DND-41 (cell line): Measurements from ENCODE around the gene ZNF786.

Experiments
- ATAC-seq: fragments of 200-7000 bp; cut with Tn5 transposase; 3 replicates; pipeline ENCODE4 v1.9.1; 2021; ENCODE audit warnings: low read depth; ENCODE audit not compliant: insufficient read depth
- DNase-seq: peaks from one replicate; pipeline ENCODE4 v3.0.0-alpha.2; 2020
- H2AFZ ChIP-seq: 2 replicates; pipeline ENCODE4 v1.6.0; 2012; ENCODE audit warnings: low read depth, low read length
- H3K27ac ChIP-seq: 2 replicates; pipeline ENCODE4 v1.5.1; 2012; ENCODE audit warnings: low read length, inconsistent platforms
- H3K27me3 ChIP-seq: fragments of 200-600 bp; sonication (generic); 2 replicates; pipeline ENCODE4 v1.6.0; 2012; ENCODE audit warnings: low read length, mild to moderate bottlenecking, inconsistent platforms; ENCODE audit not compliant: insufficient read depth, poor library complexity
- H3K36me3 ChIP-seq: 2 replicates; pipeline ENCODE4 v1.5.1; 2012; ENCODE audit warnings: low read length, inconsistent platforms; ENCODE audit not compliant: insufficient read depth
- H3K4me1 ChIP-seq: 2 replicates; pipeline ENCODE4 v1.5.1; 2012; ENCODE audit warnings: mild to moderate bottlenecking, low read length; ENCODE audit not compliant: insufficient read depth
- H3K4me2 ChIP-seq: 2 replicates; pipeline ENCODE4 v1.6.0; 2012; ENCODE audit warnings: mild to moderate bottlenecking, moderate library complexity, low read length, inconsistent platforms; ENCODE audit not compliant: insufficient read depth
- H3K4me3 ChIP-seq, 2 experiments: fragments of 200-600 bp in 1 of 2; shearing (Covaris generic) in 1 of 2; 2 replicates each; pipeline ENCODE4 v1.5.1; 2012 to 2016; ENCODE audit warnings: inconsistent platforms in 2 of 2, low read length in 2 of 2, mild to moderate bottlenecking in 2 of 2, low read depth in 1 of 2, moderate library complexity in 1 of 2
- H3K79me2 ChIP-seq: 2 replicates; pipeline ENCODE4 v1.6.0; 2012; ENCODE audit warnings: low read length, inconsistent platforms; ENCODE audit not compliant: insufficient read depth
- H3K9ac ChIP-seq: 2 replicates; pipeline ENCODE4 v1.6.0; 2012; ENCODE audit warnings: low read depth, mild to moderate bottlenecking, inconsistent platforms, low read length, moderate library complexity
- H3K9me3 ChIP-seq: 2 replicates; pipeline ENCODE4 v1.5.1; 2012; ENCODE audit warnings: low read length, moderate library complexity, mild to moderate bottlenecking, inconsistent platforms; ENCODE audit not compliant: insufficient read depth, severe bottlenecking
- H4K20me1 ChIP-seq: 2 replicates; pipeline ENCODE4 v1.6.0; 2012; ENCODE audit warnings: low read length; ENCODE audit not compliant: insufficient read depth
- EZH2 ChIP-seq: IDR thresholded peaks from 3 replicates; pipeline ENCODE4 v1.6.1; 2012; ENCODE audit warnings: borderline replicate concordance, low read depth, mild to moderate bottlenecking, moderate library complexity, low read length, inconsistent platforms; ENCODE audit not compliant: severe bottlenecking
- TF ChIP-seq, protein P1 (sequence below): IDR thresholded peaks from 2 replicates; pipeline ENCODE4 v1.5.1; 2012; ENCODE audit warnings: borderline replicate concordance, low read length, moderate library complexity, mild to moderate bottlenecking; ENCODE audit not compliant: poor library complexity, severe bottlenecking; ENCODE audit errors: extremely low read depth

ZNF786 gene

DNA sequence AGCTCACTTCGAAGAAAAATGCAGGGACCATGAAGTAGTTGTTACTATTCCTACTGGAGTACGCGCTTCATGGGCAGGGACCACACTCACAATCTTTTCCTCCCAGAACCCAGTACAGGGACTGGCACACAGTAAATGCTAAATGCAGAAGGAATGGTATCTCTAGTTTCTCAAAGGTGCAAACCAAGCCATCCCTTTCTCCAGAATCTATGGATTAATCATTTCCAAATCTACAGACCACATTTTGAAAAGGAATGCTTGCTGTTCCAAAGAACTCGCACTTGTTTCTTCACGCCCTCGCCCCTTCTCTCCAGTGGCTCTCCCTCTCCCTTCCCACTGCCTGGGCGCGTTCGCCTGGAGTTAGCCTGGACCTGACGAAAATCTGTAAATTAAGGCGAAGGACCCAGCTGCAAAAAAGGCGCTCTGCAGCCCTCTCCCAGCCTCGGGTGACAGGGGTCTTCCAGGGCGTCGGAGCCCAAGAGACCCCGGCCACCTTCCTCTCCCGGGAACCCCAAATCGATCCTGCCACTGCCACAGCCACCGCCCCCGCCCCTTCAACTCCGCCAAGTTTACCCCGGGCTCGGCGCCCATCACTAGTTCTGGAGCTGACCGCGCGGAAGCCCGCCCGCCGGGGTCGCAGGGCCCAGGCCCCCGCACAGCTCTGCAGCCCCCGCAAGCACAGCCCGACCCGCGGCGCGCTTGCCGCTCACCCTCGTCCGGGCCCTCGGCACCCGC is 62.7 kb downstream of the ZNF786 start:
- Histone ChIP-seq H4K20me1 (peaks cover 11% of the 10 kb centered on the region; the same call in 1 of the 2 replicates), H3K27ac (peak overlapping the region; percentile 80), H3K4me3 (peak overlapping the region; percentile 66 to 76), H3K79me2 (peaks cover 52% of the 10 kb centered on the region), H3K36me3 (peaks cover 17% of the 10 kb centered on the region; the same call in 1 of the 2 replicates), H3K9me3 (no peaks in the 10 kb centered on the region), H3K4me2 (peak overlapping the region; percentile 88), H3K4me1 (peaks cover 36% of the 10 kb centered on the region), H3K27me3 (no peaks in the 10 kb centered on the region), H3K9ac (peak overlapping the region; percentile 92), H2AFZ (peak overlapping the region; percentile 84)
- ATAC-seq (no peak), DNase-seq (no peak)
- TF ChIP-seq, protein P1, sequence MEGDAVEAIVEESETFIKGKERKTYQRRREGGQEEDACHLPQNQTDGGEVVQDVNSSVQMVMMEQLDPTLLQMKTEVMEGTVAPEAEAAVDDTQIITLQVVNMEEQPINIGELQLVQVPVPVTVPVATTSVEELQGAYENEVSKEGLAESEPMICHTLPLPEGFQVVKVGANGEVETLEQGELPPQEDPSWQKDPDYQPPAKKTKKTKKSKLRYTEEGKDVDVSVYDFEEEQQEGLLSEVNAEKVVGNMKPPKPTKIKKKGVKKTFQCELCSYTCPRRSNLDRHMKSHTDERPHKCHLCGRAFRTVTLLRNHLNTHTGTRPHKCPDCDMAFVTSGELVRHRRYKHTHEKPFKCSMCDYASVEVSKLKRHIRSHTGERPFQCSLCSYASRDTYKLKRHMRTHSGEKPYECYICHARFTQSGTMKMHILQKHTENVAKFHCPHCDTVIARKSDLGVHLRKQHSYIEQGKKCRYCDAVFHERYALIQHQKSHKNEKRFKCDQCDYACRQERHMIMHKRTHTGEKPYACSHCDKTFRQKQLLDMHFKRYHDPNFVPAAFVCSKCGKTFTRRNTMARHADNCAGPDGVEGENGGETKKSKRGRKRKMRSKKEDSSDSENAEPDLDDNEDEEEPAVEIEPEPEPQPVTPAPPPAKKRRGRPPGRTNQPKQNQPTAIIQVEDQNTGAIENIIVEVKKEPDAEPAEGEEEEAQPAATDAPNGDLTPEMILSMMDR = no peak
- no peak for TF ChIP-seq EZH2

DNA sequence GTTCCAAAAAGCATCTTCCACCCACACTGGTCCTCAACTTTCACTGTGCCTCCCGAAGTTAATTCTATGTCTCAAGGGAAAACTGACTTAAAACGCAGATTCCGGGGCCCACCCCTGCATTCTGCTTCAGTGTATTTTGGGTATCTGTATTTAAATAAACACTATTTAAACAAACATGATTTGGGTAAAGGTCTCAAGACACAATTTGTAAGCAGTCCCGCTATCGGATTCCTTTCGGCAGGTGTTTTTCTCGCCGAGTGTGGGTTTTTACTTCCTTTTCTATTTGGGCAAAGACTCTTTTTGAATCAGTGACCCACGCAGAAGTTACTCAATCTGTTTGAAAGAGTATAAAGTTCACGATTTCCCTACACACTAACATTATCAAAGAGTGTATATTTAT is 63.5 kb downstream of the ZNF786 start:
- no peak for TF ChIP-seq EZH2
- TF ChIP-seq, protein P1 = no peak
- no peak overlapping the region for H2AFZ ChIP-seq
- H3K79me2 ChIP-seq = peaks cover 59% of the 10 kb centered on the region
- H3K9ac ChIP-seq = peak overlapping the region; percentile 92
- no peaks in the 10 kb centered on the region for H3K27me3 ChIP-seq
- peaks cover 36% of the 10 kb centered on the region for H3K4me1 ChIP-seq
- peak overlapping the region; percentile 66 to 76 for H3K4me3 ChIP-seq
- DNase-seq = no peak
- no peak for ATAC-seq
- H3K27ac ChIP-seq = peak overlapping the region; percentile 80
- H4K20me1 ChIP-seq = peaks cover 15% of the 10 kb centered on the region; the same call in 1 of the 2 replicates
- H3K36me3 ChIP-seq = peaks cover 22% of the 10 kb centered on the region; the same call in 1 of the 2 replicates
- no peaks in the 10 kb centered on the region for H3K9me3 ChIP-seq
- H3K4me2 ChIP-seq = peak overlapping the region; percentile 88

DNA sequence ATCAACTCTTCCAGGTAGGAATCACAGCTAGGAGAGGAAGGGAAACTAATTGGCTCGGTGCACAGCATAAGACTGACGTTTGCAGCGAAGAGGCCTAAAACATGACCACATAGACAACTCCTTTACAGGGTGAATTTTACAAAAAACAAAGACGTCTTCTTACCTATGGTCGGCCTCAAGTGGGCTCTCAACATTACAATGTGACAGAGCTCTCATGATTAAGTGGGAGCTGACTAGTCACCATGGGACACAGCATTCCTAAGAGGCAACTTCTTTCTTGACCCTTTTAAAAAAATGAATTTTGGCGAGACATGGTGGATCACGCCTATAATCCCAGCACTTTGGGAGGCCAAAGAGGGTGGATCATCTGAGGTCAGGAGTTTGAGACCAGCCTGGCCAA is 66.9 kb downstream of the ZNF786 start:
- no peak for TF ChIP-seq EZH2
- TF ChIP-seq, protein P1 = no peak
- Histone ChIP-seq H3K4me1 (peaks cover 24% of the 10 kb centered on the region), H3K9me3 (no peaks in the 10 kb centered on the region), H4K20me1 (peaks cover 26% of the 10 kb centered on the region; the same call in 1 of the 2 replicates), H3K79me2 (peaks cover 84% of the 10 kb centered on the region), H3K9ac (no peak overlapping the region), H3K27me3 (no peaks in the 10 kb centered on the region), H3K4me2 (no peak overlapping the region), H3K4me3 (no peak overlapping the region), H3K36me3 (peaks cover 52% of the 10 kb centered on the region), H2AFZ (no peak overlapping the region), H3K27ac (no peak overlapping the region)
- DNase-seq (no peak), ATAC-seq (no peak)
